ENCODE measurements around the gene SHISA4.
"Not testable (repeated sequence)": the region's sequence is repeated elsewhere in the genome, so short reads cannot be mapped to it uniquely, and the experiment has no call there.

Gene SHISA4

GRCh38 chr1:201898240-201898894 is 9.7 kb downstream of the SHISA4 start:
- Histone ChIP-seq H2AFZ (ENCODE audit: low read length, unreplicated experiment) (no peak overlapping the region), H3K79me2 (ENCODE audit: control insufficient read depth, insufficient read depth, low read length, unreplicated experiment) (no peaks in the 10 kb centered on the region), H3K4me1 (ENCODE audit: control insufficient read depth, insufficient read depth, low read length, unreplicated experiment) (peaks cover 30% of the 10 kb centered on the region), H3K27me3 (ENCODE audit: insufficient read depth, low read length) (no peaks in the 10 kb centered on the region), H3K4me3 (ENCODE audit: low read depth, low read length) (no peak overlapping the region), H3K36me3 (ENCODE audit: insufficient read depth, low read length) (no peaks in the 10 kb centered on the region), H3K27ac (ENCODE audit: low read depth, low read length) (no peak overlapping the region)

- H3K4me3 ChIP-seq (ENCODE audit: low read depth, low read length) = no peak overlapping the region
- H3K36me3 ChIP-seq (ENCODE audit: insufficient read depth, low read length) = no peaks in the 10 kb centered on the region
- peaks cover 36% of the 10 kb centered on the region for H3K4me1 ChIP-seq (ENCODE audit: control insufficient read depth, insufficient read depth, low read length, unreplicated experiment)
- H2AFZ ChIP-seq (ENCODE audit: low read length, unreplicated experiment) = no peak overlapping the region
- H3K79me2 ChIP-seq (ENCODE audit: control insufficient read depth, insufficient read depth, low read length, unreplicated experiment) = no peaks in the 10 kb centered on the region
- no peak overlapping the region for H3K27ac ChIP-seq (ENCODE audit: low read depth, low read length)
- no peaks in the 10 kb centered on the region for H3K27me3 ChIP-seq (ENCODE audit: insufficient read depth, low read length)
Measured at GRCh38 chr1:201898992-201899391, 10.3 kb downstream of the SHISA4 start.

GRCh38 chr1:201899683-201900429 is 11.2 kb downstream of the SHISA4 start:
- H3K36me3 ChIP-seq (ENCODE audit: insufficient read depth, low read length) = no peaks in the 10 kb centered on the region
- no peak overlapping the region for H3K4me3 ChIP-seq (ENCODE audit: low read depth, low read length)
- H2AFZ ChIP-seq (ENCODE audit: low read length, unreplicated experiment) = no peak overlapping the region
- H3K4me1 ChIP-seq (ENCODE audit: control insufficient read depth, insufficient read depth, low read length, unreplicated experiment) = peaks cover 44% of the 10 kb centered on the region
- H3K27ac ChIP-seq (ENCODE audit: low read depth, low read length) = no peak overlapping the region
- H3K27me3 ChIP-seq (ENCODE audit: insufficient read depth, low read length) = no peaks in the 10 kb centered on the region
- no peaks in the 10 kb centered on the region for H3K79me2 ChIP-seq (ENCODE audit: control insufficient read depth, insufficient read depth, low read length, unreplicated experiment)

- H3K36me3 ChIP-seq (ENCODE audit: insufficient read depth, low read length) = no peaks in the 10 kb centered on the region
- no peak overlapping the region for H3K4me3 ChIP-seq (ENCODE audit: low read depth, low read length)
- peaks cover 50% of the 10 kb centered on the region for H3K4me1 ChIP-seq (ENCODE audit: control insufficient read depth, insufficient read depth, low read length, unreplicated experiment)
- H3K79me2 ChIP-seq (ENCODE audit: control insufficient read depth, insufficient read depth, low read length, unreplicated experiment) = no peaks in the 10 kb centered on the region
- no peak overlapping the region for H2AFZ ChIP-seq (ENCODE audit: low read length, unreplicated experiment)
- no peaks in the 10 kb centered on the region for H3K27me3 ChIP-seq (ENCODE audit: insufficient read depth, low read length)
- H3K27ac ChIP-seq (ENCODE audit: low read depth, low read length) = no peak overlapping the region
Measured at GRCh38 chr1:201900476-201900875, 11.8 kb downstream of the SHISA4 start.

GRCh38 chr1:201901036-201901435 is 12.3 kb downstream of the SHISA4 start:
- H3K27ac ChIP-seq (ENCODE audit: low read depth, low read length); H2AFZ ChIP-seq (ENCODE audit: low read length, unreplicated experiment); H3K4me3 ChIP-seq (ENCODE audit: low read depth, low read length); H3K27me3 ChIP-seq (ENCODE audit: insufficient read depth, low read length); H3K79me2 ChIP-seq (ENCODE audit: control insufficient read depth, insufficient read depth, low read length, unreplicated experiment); H3K36me3 ChIP-seq (ENCODE audit: insufficient read depth, low read length): not testable (repeated sequence)
- peaks cover 52% of the 10 kb centered on the region for H3K4me1 ChIP-seq (ENCODE audit: control insufficient read depth, insufficient read depth, low read length, unreplicated experiment)

- peaks cover 42% of the 10 kb centered on the region for H3K4me1 ChIP-seq (ENCODE audit: control insufficient read depth, insufficient read depth, low read length, unreplicated experiment)
- no peaks in the 10 kb centered on the region for H3K79me2 ChIP-seq (ENCODE audit: control insufficient read depth, insufficient read depth, low read length, unreplicated experiment)
- H3K4me3 ChIP-seq (ENCODE audit: low read depth, low read length) = no peak overlapping the region
- peak overlapping the region; percentile 66; the same call in 1 of the 2 replicates for H3K27ac ChIP-seq (ENCODE audit: low read depth, low read length)
- H2AFZ ChIP-seq (ENCODE audit: low read length, unreplicated experiment) = no peak overlapping the region
- H3K27me3 ChIP-seq (ENCODE audit: insufficient read depth, low read length) = no peaks in the 10 kb centered on the region
- no peaks in the 10 kb centered on the region for H3K36me3 ChIP-seq (ENCODE audit: insufficient read depth, low read length)
Measured at GRCh38 chr1:201902198-201902597, 13.5 kb downstream of the SHISA4 start.

GRCh38 chr1:201903135-201903534 is 14.4 kb downstream of the SHISA4 start:
- Histone ChIP-seq H3K79me2 (ENCODE audit: control insufficient read depth, insufficient read depth, low read length, unreplicated experiment) (no peaks in the 10 kb centered on the region), H3K4me1 (ENCODE audit: control insufficient read depth, insufficient read depth, low read length, unreplicated experiment) (peaks cover 39% of the 10 kb centered on the region), H2AFZ (ENCODE audit: low read length, unreplicated experiment) (no peak overlapping the region), H3K27me3 (ENCODE audit: insufficient read depth, low read length) (no peaks in the 10 kb centered on the region), H3K4me3 (ENCODE audit: low read depth, low read length) (no peak overlapping the region), H3K27ac (ENCODE audit: low read depth, low read length) (peak overlapping the region; percentile 66), H3K36me3 (ENCODE audit: insufficient read depth, low read length) (no peaks in the 10 kb centered on the region)

GRCh38 chr1:201904579-201904978 is 15.9 kb downstream of the SHISA4 start:
- H3K27ac ChIP-seq (ENCODE audit: low read depth, low read length) = peak overlapping the region; percentile 63

GRCh38 chr1:201905234-201905890 is 16.7 kb downstream of the SHISA4 start:
- Histone ChIP-seq H3K27ac (ENCODE audit: low read depth, low read length) (peak overlapping the region; percentile 63), H3K4me1 (ENCODE audit: control insufficient read depth, insufficient read depth, low read length, unreplicated experiment) (peaks cover 39% of the 10 kb centered on the region), H2AFZ (ENCODE audit: low read length, unreplicated experiment) (no peak overlapping the region)

More at GRCh38 chr1:201904579-201904978, 15.9 kb downstream of the SHISA4 start:
- no peaks in the 10 kb centered on the region for H3K27me3 ChIP-seq (ENCODE audit: insufficient read depth, low read length)
- no peak overlapping the region for H2AFZ ChIP-seq (ENCODE audit: low read length, unreplicated experiment)
- H3K36me3 ChIP-seq (ENCODE audit: insufficient read depth, low read length) = no peaks in the 10 kb centered on the region
- H3K4me1 ChIP-seq (ENCODE audit: control insufficient read depth, insufficient read depth, low read length, unreplicated experiment) = peaks cover 39% of the 10 kb centered on the region
- no peak overlapping the region for H3K4me3 ChIP-seq (ENCODE audit: low read depth, low read length)
- no peaks in the 10 kb centered on the region for H3K79me2 ChIP-seq (ENCODE audit: control insufficient read depth, insufficient read depth, low read length, unreplicated experiment)

GRCh38 chr1:201906336-201906735 is 17.6 kb downstream of the SHISA4 start:
- no peak overlapping the region for H3K4me3 ChIP-seq (ENCODE audit: low read depth, low read length)
- no peak overlapping the region for H2AFZ ChIP-seq (ENCODE audit: low read length, unreplicated experiment)
- no peak overlapping the region for H3K27ac ChIP-seq (ENCODE audit: low read depth, low read length)
- H3K79me2 ChIP-seq (ENCODE audit: control insufficient read depth, insufficient read depth, low read length, unreplicated experiment) = no peaks in the 10 kb centered on the region
- no peaks in the 10 kb centered on the region for H3K36me3 ChIP-seq (ENCODE audit: insufficient read depth, low read length)
- H3K27me3 ChIP-seq (ENCODE audit: insufficient read depth, low read length) = no peaks in the 10 kb centered on the region
- peaks cover 39% of the 10 kb centered on the region for H3K4me1 ChIP-seq (ENCODE audit: control insufficient read depth, insufficient read depth, low read length, unreplicated experiment)

More at GRCh38 chr1:201905234-201905890, 16.7 kb downstream of the SHISA4 start:
- H3K36me3 ChIP-seq (ENCODE audit: insufficient read depth, low read length) = no peaks in the 10 kb centered on the region
- H3K27me3 ChIP-seq (ENCODE audit: insufficient read depth, low read length) = no peaks in the 10 kb centered on the region
- no peaks in the 10 kb centered on the region for H3K79me2 ChIP-seq (ENCODE audit: control insufficient read depth, insufficient read depth, low read length, unreplicated experiment)
- no peak overlapping the region for H3K4me3 ChIP-seq (ENCODE audit: low read depth, low read length)
